Vagina (tissue), 2 donors: ENCODE data around the gene RET. TPM values are rescaled to one million over a fixed set of nuclear protein-coding genes. Genes with fewer than 3 reads are reported as not detected.
"Not testable (repeated sequence)": the region's sequence is repeated elsewhere in the genome, so short reads cannot be mapped to it uniquely, and the experiment has no call there.

ENCODE experiments used
- DNase-seq, 2 donors: peaks; one replicate each; pipeline ENCODE4 v3.0.0-alpha.2; 2017; ENCODE audit errors: extremely low spot score in 2 of 2
- H3K27ac ChIP-seq: fragments of 200-600 bp; sonication (generic); one replicate; pipeline ENCODE4 v1.5.1; 2019
- H3K27me3 ChIP-seq: fragments of 200-600 bp; sonication (generic); one replicate; pipeline ENCODE4 v1.5.1; 2019
- H3K36me3 ChIP-seq, 2 donors: fragments of 200-600 bp; sonication (generic); one replicate each; pipeline ENCODE4 v1.5.1; 2017 to 2019
- H3K4me1 ChIP-seq: fragments of 200-600 bp; sonication (generic); one replicate; pipeline ENCODE4 v1.5.1; 2019
- H3K4me3 ChIP-seq, 2 donors: fragments of 200-600 bp; sonication (generic); 1 replicate in 1 of 2; 2 replicates in 1 of 2; pipeline ENCODE4 v1.5.1; 2016 to 2019
- H3K9me3 ChIP-seq: fragments of 200-600 bp; sonication (generic); one replicate; pipeline ENCODE4 v1.5.1; 2019
- CTCF ChIP-seq, 3 experiments: fragments of 450-650 bp in 2 of 3; fragments of 200-600 bp in 1 of 3; sonication (generic) in 1 of 3; IDR thresholded peaks; one replicate each; pipeline ENCODE4 v1.5.1; 2017 to 2019; ENCODE audit warnings: antibody characterized with exemption in 3 of 3, mild to moderate bottlenecking in 2 of 3, moderate library complexity in 2 of 3
- POLR2A ChIP-seq, 2 donors: fragments of 450-650 bp; IDR thresholded peaks; one replicate each; pipeline ENCODE4 v1.6.1; 2017; ENCODE audit warnings: antibody characterized with exemption in 2 of 2, mild to moderate bottlenecking in 2 of 2, moderate library complexity in 2 of 2
- POLR2AphosphoS5 ChIP-seq, 2 donors: sonication (generic); formaldehyde crosslinking; IDR thresholded peaks; one replicate each; pipeline ENCODE4 v1.9.0; 2017; ENCODE audit warnings: antibody characterized with exemption in 2 of 2, mild to moderate bottlenecking in 2 of 2, low read depth in 1 of 2; ENCODE audit not compliant: insufficient read depth in 1 of 2
- intact Hi-C: fragments of 100-400 bp; cut with DNase I; formaldehyde crosslinking; loops from one replicate; pipeline ENCODE4 v1.15.1; 2023
- total RNA-seq: library from RNA; depleted of rRNA; stranded (reverse); fragments of >200 nt; gene quantifications from one replicate; pipeline ENCODE4 v1.2.3, GENCODE V29; 2016

RET gene
- total RNA-seq, 1 donor from 2014 or later, result 7.9 TPM

DNA sequence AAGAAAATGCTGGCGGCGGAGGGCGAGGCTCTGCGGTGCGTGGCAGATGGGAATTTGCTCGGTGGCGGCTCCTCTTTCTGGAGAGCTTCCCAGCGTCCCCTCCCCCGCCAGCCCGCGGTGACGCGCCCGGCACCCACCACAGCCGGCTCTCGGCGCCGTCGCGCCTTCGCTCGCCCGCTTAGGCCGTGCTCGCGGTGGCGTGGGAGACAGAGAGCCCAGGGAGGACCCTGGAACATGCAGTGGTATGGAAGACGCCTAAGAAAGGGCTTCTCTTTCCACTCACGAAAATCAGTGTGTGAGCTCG, 60.8 kb downstream of the RET start:
- H3K27me3 ChIP-seq, result no peaks in the 10 kb centered on the region
- H3K36me3 ChIP-seq, result no peaks in the 10 kb centered on the region
- no peak for TF ChIP-seq POLR2A (IDR thresholded peaks at IDR 0.05)
- TF ChIP-seq POLR2AphosphoS5 (IDR thresholded peaks at IDR 0.05; ENCODE audit: insufficient read depth in 1 of 2, low read depth in 1 of 2), result peak in 1 of 2 donors; percentile 39
- peak overlapping the region; percentile 80 to 95 for H3K4me3 ChIP-seq
- no peaks in the 10 kb centered on the region for H3K9me3 ChIP-seq
- intact Hi-C loops, result no loop called here
- no peak for DNase-seq
- H3K4me1 ChIP-seq, result peaks cover 41% of the 10 kb centered on the region
- H3K27ac ChIP-seq, result peak overlapping the region; percentile 93

GRCh38 chr10:43138021-43138756, 61.3 kb downstream of the RET start, which contains the start of gene CSGALNACT2:
Gene CSGALNACT2 (plus strand): TSS chr10:43138445. CDS start chr10:43155150, 16,705 bp downstream.
- intact Hi-C loops, result no loop called here
- DNase-seq, result peak in 1 of 2 donors; percentile 89

DNA sequence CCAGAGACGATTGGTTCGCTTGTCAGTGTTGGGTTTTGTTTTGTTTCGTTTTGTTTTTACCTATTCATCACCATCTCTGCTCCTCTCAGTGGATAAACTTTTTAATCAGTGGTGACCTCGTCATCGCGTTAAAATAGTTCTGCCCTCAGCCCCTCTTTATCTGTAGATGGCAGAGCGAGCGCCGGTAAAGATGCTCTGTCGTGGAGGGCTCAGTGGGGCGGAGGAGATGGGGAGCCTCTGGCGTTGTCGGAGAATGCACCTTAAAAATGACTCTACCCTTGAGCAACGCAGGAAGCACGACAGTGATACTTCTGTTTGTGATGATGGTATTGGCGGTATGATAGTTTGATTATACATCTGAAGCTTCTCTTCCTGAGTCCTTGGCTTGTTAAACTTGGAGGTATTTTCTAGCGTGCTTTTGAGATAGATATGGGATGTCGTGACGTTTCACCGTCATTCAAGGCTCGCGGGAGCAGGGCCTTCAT, 61.9 kb downstream of the RET start:
- no peak for DNase-seq
- no peaks in the 10 kb centered on the region for H3K27me3 ChIP-seq
- H3K27ac ChIP-seq, result peak overlapping the region; percentile 93
- H3K4me3 ChIP-seq, result peak overlapping the region; percentile 80 to 95
- intact Hi-C loops, result no loop called here
- peaks cover 45% of the 10 kb centered on the region for H3K4me1 ChIP-seq
- TF ChIP-seq POLR2A (IDR thresholded peaks at IDR 0.05), result no peak
- peak in 1 of 2 donors; percentile 9 for TF ChIP-seq POLR2AphosphoS5 (IDR thresholded peaks at IDR 0.05; ENCODE audit: insufficient read depth in 1 of 2, low read depth in 1 of 2)
- H3K9me3 ChIP-seq, result no peaks in the 10 kb centered on the region
- H3K36me3 ChIP-seq, result no peaks in the 10 kb centered on the region

More at GRCh38 chr10:43138021-43138756, 61.3 kb downstream of the RET start, which contains the start of gene CSGALNACT2:
- Histone ChIP-seq H3K27ac (peak within 1 kb of the TSS; percentile 93), H3K4me3 (peak within 1 kb of the TSS; percentile 80 to 95), H3K36me3 (no peaks in the 10 kb centered on the region), H3K4me1 (peaks cover 43% of the 10 kb centered on the region), H3K27me3 (no peaks in the 10 kb centered on the region), H3K9me3 (no peaks in the 10 kb centered on the region)
- peak in 1 of 2 donors; percentile 68 for TF ChIP-seq POLR2AphosphoS5 (IDR thresholded peaks at IDR 0.05; ENCODE audit: insufficient read depth in 1 of 2, low read depth in 1 of 2)
- no peak for TF ChIP-seq CTCF (IDR thresholded peaks at IDR 0.05)
- TF ChIP-seq POLR2A (IDR thresholded peaks at IDR 0.05), result peak in 1 of 2 donors; percentile 94

DNA sequence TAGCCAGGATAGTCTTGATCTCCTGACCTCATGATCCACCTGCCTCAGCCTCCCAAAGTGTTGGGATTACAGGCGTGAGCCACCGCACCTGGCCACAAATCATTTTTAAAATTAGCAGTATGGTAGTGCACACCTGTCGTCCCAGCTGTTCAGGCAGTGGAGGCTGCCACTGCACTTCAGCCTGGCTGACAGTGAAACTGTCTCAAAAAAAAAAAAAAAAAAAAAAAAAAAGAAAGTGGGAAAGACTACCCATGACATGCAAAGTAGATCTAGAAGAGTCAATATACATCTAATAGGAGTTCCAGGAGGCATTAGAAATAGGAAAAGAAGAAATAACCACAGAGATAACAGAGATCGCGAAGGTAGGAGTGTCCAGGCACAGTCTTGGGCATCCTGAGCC, 64.6 kb downstream of the RET start:
- TF ChIP-seq POLR2AphosphoS5 (IDR thresholded peaks at IDR 0.05; ENCODE audit: insufficient read depth in 1 of 2, low read depth in 1 of 2) (no peak), CTCF (IDR thresholded peaks at IDR 0.05) (no peak), POLR2A (IDR thresholded peaks at IDR 0.05) (no peak)
- Histone ChIP-seq H3K27ac (no peak overlapping the region), H3K36me3 (no peaks in the 10 kb centered on the region), H3K4me1 (peaks cover 46% of the 10 kb centered on the region), H3K4me3 (no peak overlapping the region), H3K9me3 (no peaks in the 10 kb centered on the region), H3K27me3 (no peaks in the 10 kb centered on the region)
- intact Hi-C loops, result no loop called here
- DNase-seq, result no peak

DNA sequence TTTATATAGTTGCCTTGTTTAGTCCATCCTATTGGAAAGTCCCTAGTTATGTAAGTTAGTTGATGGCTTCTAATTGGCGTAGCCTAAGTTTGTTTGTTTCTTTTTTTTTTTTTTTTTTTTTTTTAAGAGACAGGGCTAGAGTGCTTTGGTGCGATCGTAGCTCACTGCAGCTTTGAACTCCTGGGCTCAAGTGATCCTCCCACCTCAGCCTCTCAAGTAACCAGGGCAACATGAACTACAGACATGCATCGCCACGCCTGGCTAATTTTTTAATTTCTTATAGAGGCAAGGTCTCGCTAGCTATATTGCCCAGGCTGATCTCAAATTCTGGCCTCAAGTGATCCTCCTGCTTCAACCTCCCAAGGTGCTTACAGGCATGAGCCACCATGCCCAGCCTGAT, 68.4 kb downstream of the RET start:
- Histone ChIP-seq H3K4me3 (no peak overlapping the region), H3K27ac (no peak overlapping the region), H3K4me1 (peaks cover 24% of the 10 kb centered on the region), H3K9me3 (no peaks in the 10 kb centered on the region), H3K27me3 (no peaks in the 10 kb centered on the region), H3K36me3 (no peaks in the 10 kb centered on the region)
- no peak for DNase-seq
- TF ChIP-seq CTCF (IDR thresholded peaks at IDR 0.05) (no peak), POLR2AphosphoS5 (IDR thresholded peaks at IDR 0.05; ENCODE audit: insufficient read depth in 1 of 2, low read depth in 1 of 2) (no peak), POLR2A (IDR thresholded peaks at IDR 0.05) (no peak)
- intact Hi-C loops, result no loop called here

DNA sequence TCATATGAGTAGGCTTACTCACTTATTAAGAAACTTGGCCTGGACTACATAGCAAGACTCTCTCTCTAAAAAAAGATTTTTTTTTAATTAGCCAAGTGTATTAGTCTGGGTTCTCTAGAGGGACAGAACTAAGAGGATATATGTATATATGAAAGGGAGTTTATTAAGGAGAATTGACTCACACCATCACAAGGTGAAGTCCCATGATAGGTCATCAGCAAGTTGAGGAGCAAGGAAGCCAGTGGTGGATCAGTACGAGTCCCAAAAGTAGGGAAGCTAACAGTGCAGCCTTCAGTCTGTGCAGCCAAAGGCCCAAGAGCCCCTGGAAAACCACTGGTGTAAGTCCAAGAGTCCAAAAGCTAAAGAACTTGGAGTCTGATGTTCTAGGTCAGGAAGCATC, 69.1 kb downstream of the RET start:
- intact Hi-C loops, H3K9me3 ChIP-seq, DNase-seq, H3K27me3 ChIP-seq, H3K36me3 ChIP-seq, H3K27ac ChIP-seq, H3K4me3 ChIP-seq: not testable (repeated sequence)
- H3K4me1 ChIP-seq, result peaks cover 27% of the 10 kb centered on the region
